Spleen (tissue), 7 donors: ENCODE measurements around the gene CNTN5.

Experiments
- POLR2A ChIP-seq, 3 donors: fragments of 450-650 bp; IDR thresholded peaks; one replicate each; pipeline ENCODE4 v1.5.1; 2017; ENCODE audit warnings: antibody characterized with exemption in 3 of 3, mild to moderate bottlenecking in 1 of 3
- TF ChIP-seq, protein P1 (sequence below), 11 experiments: fragments of 200-600 bp in 7 of 11; fragments of 450-650 bp in 4 of 11; sonication (generic) in 4 of 11; IDR thresholded peaks in 8 of 11; conservative IDR thresholded peaks in 3 of 11; 1 replicate in 7 of 11; 2 replicates in 4 of 11; pipeline versions ENCODE4 v1.4.0 to v1.8.0; 2016 to 2021; ENCODE audit warnings: antibody characterized with exemption in 11 of 11, inconsistent platforms in 4 of 11, mild to moderate bottlenecking in 1 of 11
- donor health status: DM: no; HTN: no; CAD: no; lungs with moderate emphysema.
- donor health status: DM: no; HTN: no; CAD: no.
- donor health status: DM: no; HTN: no; CAD: no.

DNA sequence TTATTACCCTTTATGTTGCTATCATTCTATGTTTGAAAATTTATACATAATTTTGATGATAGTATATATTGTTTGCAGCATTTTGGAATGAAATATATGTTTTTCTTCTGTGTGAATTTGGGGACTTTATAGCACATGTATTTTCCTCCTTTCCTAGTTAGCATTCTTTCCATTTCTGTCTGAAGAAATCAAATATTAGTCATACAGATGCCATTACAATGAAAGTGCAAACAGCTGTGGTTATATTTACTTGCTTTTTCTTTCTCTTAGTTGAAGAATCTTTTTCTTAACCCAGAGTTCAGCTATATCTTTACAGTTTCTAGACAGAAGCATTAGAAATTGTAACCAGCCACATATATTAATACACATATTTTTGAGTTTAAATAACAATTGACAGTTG is 913.3 kb downstream of the CNTN5 start:
- TF ChIP-seq, protein P1, sequence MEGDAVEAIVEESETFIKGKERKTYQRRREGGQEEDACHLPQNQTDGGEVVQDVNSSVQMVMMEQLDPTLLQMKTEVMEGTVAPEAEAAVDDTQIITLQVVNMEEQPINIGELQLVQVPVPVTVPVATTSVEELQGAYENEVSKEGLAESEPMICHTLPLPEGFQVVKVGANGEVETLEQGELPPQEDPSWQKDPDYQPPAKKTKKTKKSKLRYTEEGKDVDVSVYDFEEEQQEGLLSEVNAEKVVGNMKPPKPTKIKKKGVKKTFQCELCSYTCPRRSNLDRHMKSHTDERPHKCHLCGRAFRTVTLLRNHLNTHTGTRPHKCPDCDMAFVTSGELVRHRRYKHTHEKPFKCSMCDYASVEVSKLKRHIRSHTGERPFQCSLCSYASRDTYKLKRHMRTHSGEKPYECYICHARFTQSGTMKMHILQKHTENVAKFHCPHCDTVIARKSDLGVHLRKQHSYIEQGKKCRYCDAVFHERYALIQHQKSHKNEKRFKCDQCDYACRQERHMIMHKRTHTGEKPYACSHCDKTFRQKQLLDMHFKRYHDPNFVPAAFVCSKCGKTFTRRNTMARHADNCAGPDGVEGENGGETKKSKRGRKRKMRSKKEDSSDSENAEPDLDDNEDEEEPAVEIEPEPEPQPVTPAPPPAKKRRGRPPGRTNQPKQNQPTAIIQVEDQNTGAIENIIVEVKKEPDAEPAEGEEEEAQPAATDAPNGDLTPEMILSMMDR (IDR thresholded peaks at IDR 0.05 in 8 of 11, conservative IDR thresholded peaks at IDR 0.05 in 3 of 11) = no peak
- TF ChIP-seq POLR2A (IDR thresholded peaks at IDR 0.05) = no peak
